Purkinje cell (primary cell): Measurements from ENCODE around the gene XAF1. TPM values are rescaled to one million over a fixed set of nuclear protein-coding genes. Genes with fewer than 3 reads are reported as not detected.

Source experiments
- polyA plus RNA-seq: library from polyadenylated mRNA; unstranded; fragments of >200 nt; fragmentation: Nextera tagmentation; gene quantifications from 2 replicates; pipeline ENCODE4 v1.2.1, GENCODE V29; 2014

XAF1 gene
- not detected in 2 replicates for polyA plus RNA-seq

GRCh38 chr17:6755731-6756184 is at the start of gene XAF1:
Gene XAF1, plus strand, starts transcription at chr17:6756046. Its CDS starts 33 bp downstream, at chr17:6756079.

GRCh38 chr17:6713130-6713917 is 42.5 kb upstream of the XAF1 start, which contains the start of gene SLC13A5:
Gene SLC13A5, minus strand, starts transcription at chr17:6713369. Its CDS starts 36 bp downstream, at chr17:6713333.

GRCh38 chr17:6775871-6776405 is 20.1 kb downstream of the XAF1 start, which contains the start of gene FBXO39:
Gene FBXO39, plus strand, starts transcription at chr17:6776215. Its CDS starts 3,654 bp downstream, at chr17:6779869.

Other genes starting within 250 kb of the XAF1 start
- 2.5 and 6.4 TPM in 2 replicates for gene PITPNM3, start 199.5 kb upstream of the XAF1 start, polyA plus RNA-seq
- 6.8 and 11.4 TPM in 2 replicates for gene KIAA0753, start 115.3 kb upstream of the XAF1 start, polyA plus RNA-seq
- 445 and 510 TPM in 2 replicates for gene TXNDC17, start 115.0 kb upstream of the XAF1 start, polyA plus RNA-seq
- gene MED31, start 104.4 kb upstream of the XAF1 start, polyA plus RNA-seq: 103 and 153 TPM in 2 replicates
- gene C17orf100, start 104.3 kb upstream of the XAF1 start, polyA plus RNA-seq: 3.1 and 6.5 TPM in 2 replicates
- gene SLC13A5, start 42.7 kb upstream of the XAF1 start, polyA plus RNA-seq: 1.5 and 3.5 TPM in 2 replicates
- gene FBXO39, start 20.2 kb downstream of the XAF1 start, polyA plus RNA-seq: not detected in 2 replicates
- gene TEKT1, start 75.7 kb downstream of the XAF1 start, polyA plus RNA-seq: not detected in 2 replicates
- gene ALOX12, start 240.0 kb downstream of the XAF1 start, polyA plus RNA-seq: 0.82 and 1.0 TPM in 2 replicates